HG03521 (cell line): ENCODE measurements around the gene APOA1.

Source experiments
- ATAC-seq: cut with Tn5 transposase; IDR thresholded peaks from one replicate; pipeline ENCODE4 v1.9.1; 2021; ENCODE audit warnings: mild to moderate bottlenecking, moderate library complexity; ENCODE audit not compliant: unreplicated experiment

APOA1 gene

GRCh38 chr11:116837231-116838091 lies at the start of gene APOA1:
TSS of gene APOA1 (minus strand) at chr11:116837622. CDS start at chr11:116837387, 235 bp downstream.
- ATAC-seq: no peak

GRCh38 chr11:116885951-116886655 lies 48.7 kb upstream of the APOA1 start:
- ATAC-seq: no peak

GRCh38 chr11:116882386-116882785 lies 45.0 kb upstream of the APOA1 start:
- no peak for ATAC-seq

GRCh38 chr11:116881143-116881542 lies 43.7 kb upstream of the APOA1 start:
- no peak for ATAC-seq

- no peak for ATAC-seq
Observed at GRCh38 chr11:116879800-116880625, 42.6 kb upstream of the APOA1 start.

GRCh38 chr11:116876656-116877055 lies 39.2 kb upstream of the APOA1 start:
- no peak for ATAC-seq

GRCh38 chr11:116875194-116875593 lies 37.8 kb upstream of the APOA1 start:
- no peak for ATAC-seq

- ATAC-seq: no peak
Observed at GRCh38 chr11:116874251-116874650, 36.8 kb upstream of the APOA1 start.

GRCh38 chr11:116873381-116873780 lies 36.0 kb upstream of the APOA1 start:
- no peak for ATAC-seq

GRCh38 chr11:116871248-116871647 lies 33.8 kb upstream of the APOA1 start:
- ATAC-seq: no peak

- ATAC-seq: no peak
Observed at GRCh38 chr11:116870054-116870453, 32.6 kb upstream of the APOA1 start.

- no peak for ATAC-seq
Observed at GRCh38 chr11:116869610-116870009, 32.2 kb upstream of the APOA1 start.

GRCh38 chr11:116868066-116868465 lies 30.6 kb upstream of the APOA1 start:
- ATAC-seq: no peak

- no peak for ATAC-seq
Observed at GRCh38 chr11:116867619-116868018, 30.2 kb upstream of the APOA1 start.

- ATAC-seq: no peak
Observed at GRCh38 chr11:116866804-116867455, 29.5 kb upstream of the APOA1 start.

- ATAC-seq: no peak
Observed at GRCh38 chr11:116865696-116866095, 28.3 kb upstream of the APOA1 start.

GRCh38 chr11:116864531-116864930 lies 27.1 kb upstream of the APOA1 start:
- no peak for ATAC-seq

GRCh38 chr11:116862951-116863350 lies 25.5 kb upstream of the APOA1 start:
- no peak for ATAC-seq

- no peak for ATAC-seq
Observed at GRCh38 chr11:116862185-116862584, 24.8 kb upstream of the APOA1 start.

- no peak for ATAC-seq
Observed at GRCh38 chr11:116861539-116861938, 24.1 kb upstream of the APOA1 start.

- ATAC-seq: no peak
Observed at GRCh38 chr11:116860303-116860702, 22.9 kb upstream of the APOA1 start.
